GM19099 (cell line): ENCODE data around the gene WFDC5.

Experiments
- POLR2A ChIP-seq: IDR thresholded peaks from 3 replicates; pipeline ENCODE4 v1.6.1; 2011; ENCODE audit warnings: low read depth; ENCODE audit not compliant: insufficient read length; ENCODE audit errors: extremely low read depth

WFDC5 gene

GRCh38 chr20:45114465-45115385 lies at the start of gene WFDC5:
Gene WFDC5 (minus strand): TSS chr20:45115174. CDS start chr20:45115083, 91 bp downstream.
- no peak for TF ChIP-seq POLR2A

GRCh38 chr20:45163083-45163803 lies 48.3 kb upstream of the WFDC5 start:
- TF ChIP-seq POLR2A, result no peak

GRCh38 chr20:45157962-45158361 lies 43.0 kb upstream of the WFDC5 start:
- TF ChIP-seq POLR2A, result no peak

GRCh38 chr20:45156713-45157112 lies 41.7 kb upstream of the WFDC5 start:
- no peak for TF ChIP-seq POLR2A

GRCh38 chr20:45154183-45154582 lies 39.2 kb upstream of the WFDC5 start:
- TF ChIP-seq POLR2A, result no peak

GRCh38 chr20:45153752-45154151 lies 38.8 kb upstream of the WFDC5 start:
- TF ChIP-seq POLR2A, result no peak

- TF ChIP-seq POLR2A, result no peak
These were observed 38.2 kb upstream of the WFDC5 start for GRCh38 chr20:45153147-45153546.

GRCh38 chr20:45152405-45152804 lies 37.4 kb upstream of the WFDC5 start:
- no peak for TF ChIP-seq POLR2A

GRCh38 chr20:45149062-45149461 lies 34.1 kb upstream of the WFDC5 start:
- no peak for TF ChIP-seq POLR2A

- TF ChIP-seq POLR2A, result no peak
These were observed 25.9 kb upstream of the WFDC5 start for GRCh38 chr20:45140836-45141235.

- no peak for TF ChIP-seq POLR2A
These were observed 23.8 kb upstream of the WFDC5 start for GRCh38 chr20:45138561-45139300.

- TF ChIP-seq POLR2A, result no peak
These were observed 21.9 kb upstream of the WFDC5 start for GRCh38 chr20:45136911-45137310.

GRCh38 chr20:45128099-45128498 lies 13.1 kb upstream of the WFDC5 start:
- no peak for TF ChIP-seq POLR2A

GRCh38 chr20:45124365-45124764 lies 9.4 kb upstream of the WFDC5 start, which contains the start of gene WFDC12:
Gene WFDC12 (minus strand): TSS chr20:45124465. CDS start chr20:45124447, 18 bp downstream.
- no peak for TF ChIP-seq POLR2A

- no peak for TF ChIP-seq POLR2A
These were observed 6.4 kb upstream of the WFDC5 start for GRCh38 chr20:45121388-45121787.

- no peak for TF ChIP-seq POLR2A
These were observed 4.7 kb upstream of the WFDC5 start for GRCh38 chr20:45119556-45120266.
